Erythroblast (primary cell): ENCODE results near the gene THSD7A.

ENCODE experiments used
- DNase-seq, 2 experiments: peaks; one replicate each; lab custom pipeline; 2025; lab: John Stamatoyannopoulos, UW
- GATA1 ChIP-seq: IDR thresholded peaks from 2 replicates; pipeline ENCODE4 v1.6.1; 2011; ENCODE audit warnings: low read depth, mild to moderate bottlenecking, control low read depth, low read length, moderate library complexity
- POLR2A ChIP-seq: IDR thresholded peaks from 2 replicates; pipeline ENCODE4 v1.6.1; 2011; ENCODE audit warnings: mild to moderate bottlenecking, low read length

The THSD7A gene

GRCh38 chr7:11478426-11478825 lies 353.6 kb downstream of the THSD7A start:
- no peak for DNase-seq
- TF ChIP-seq GATA1 = no peak

DNA sequence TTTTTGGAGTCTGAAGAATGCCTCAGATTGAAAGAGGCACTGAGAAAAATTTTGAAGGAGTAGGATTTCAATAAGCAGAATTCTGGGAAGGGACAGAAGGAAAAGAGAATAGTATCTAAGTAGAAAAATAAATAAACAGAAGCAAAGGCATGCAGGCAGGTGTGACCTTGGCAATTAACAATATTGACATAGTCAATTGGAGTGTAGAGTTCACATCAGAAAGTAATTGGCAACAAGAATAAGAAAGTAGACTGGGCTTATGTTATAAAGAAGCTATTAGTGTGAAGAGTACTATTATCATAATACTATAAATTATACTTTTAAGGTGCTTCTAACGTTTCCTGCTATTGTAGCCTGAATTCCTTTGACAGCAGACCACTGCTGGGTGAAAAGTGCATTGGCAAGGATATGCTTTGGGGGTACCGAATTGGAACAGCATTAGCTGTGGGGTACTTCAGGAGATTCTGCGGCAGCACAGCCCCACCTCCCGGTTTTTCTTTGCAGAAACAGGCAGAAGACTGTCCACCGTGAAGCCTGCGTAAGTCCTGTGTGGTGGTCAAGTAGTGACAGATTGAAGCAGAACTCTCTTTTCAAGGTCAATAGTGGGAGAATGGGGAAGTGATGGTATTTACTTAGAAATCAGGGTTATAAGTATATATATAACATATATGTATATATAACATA lies 357.0 kb downstream of the THSD7A start:
- TF ChIP-seq GATA1 = no peak
- no peak for TF ChIP-seq POLR2A

GRCh38 chr7:11473807-11474424 lies 358.1 kb downstream of the THSD7A start:
- DNase-seq = no peak
- TF ChIP-seq GATA1 (no peak), POLR2A (no peak)

More for the DNA sequence above, 357.0 kb downstream of the THSD7A start:
- DNase-seq = no peak

GRCh38 chr7:11473220-11473619 lies 358.8 kb downstream of the THSD7A start:
- TF ChIP-seq POLR2A = no peak
- TF ChIP-seq GATA1 = no peak
- no peak for DNase-seq

DNA sequence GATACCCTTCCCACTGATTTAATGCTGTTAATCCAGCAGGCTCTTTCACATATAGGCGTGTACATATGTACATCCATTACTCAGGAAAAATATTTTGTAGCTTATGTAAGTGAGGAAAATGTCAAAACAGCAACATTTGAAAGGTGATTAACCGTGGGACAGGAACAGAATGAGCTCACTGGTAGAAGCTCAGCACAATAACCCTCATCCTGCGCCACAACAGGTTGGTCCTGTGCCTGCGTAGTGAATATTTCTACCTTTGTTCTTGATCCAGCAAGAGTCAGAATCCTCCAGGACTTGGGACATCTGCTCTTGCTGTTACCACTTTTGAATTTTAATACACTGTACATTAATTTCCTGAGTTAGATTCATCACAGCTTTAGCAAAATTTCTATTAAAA lies 359.4 kb downstream of the THSD7A start:
- no peak for DNase-seq
- no peak for TF ChIP-seq POLR2A
- no peak for TF ChIP-seq GATA1

DNA sequence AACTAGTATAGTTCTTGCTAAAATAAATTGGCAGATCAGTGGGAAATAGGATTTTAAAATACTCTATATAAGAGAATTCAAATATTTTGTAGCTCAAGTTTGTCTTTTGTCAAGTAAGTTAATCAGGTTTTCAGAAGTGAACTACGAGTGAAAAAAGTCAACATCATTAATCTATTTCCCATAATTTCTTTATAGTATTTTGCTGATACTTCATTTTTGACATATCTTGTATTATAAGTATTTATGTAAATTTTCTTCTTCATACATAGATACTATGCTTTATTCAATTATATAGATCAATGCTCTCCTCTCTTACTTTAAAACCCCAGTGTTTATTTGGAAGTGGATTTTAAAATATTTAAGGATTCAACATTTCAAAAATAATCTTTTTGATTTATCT lies 360.7 kb downstream of the THSD7A start:
- no peak for DNase-seq

GRCh38 chr7:11469028-11469745 lies 362.8 kb downstream of the THSD7A start:
- no peak for DNase-seq
- TF ChIP-seq GATA1 (no peak), POLR2A (no peak)

More for the DNA sequence above, 360.7 kb downstream of the THSD7A start:
- no peak for TF ChIP-seq POLR2A
- TF ChIP-seq GATA1 = no peak

DNA sequence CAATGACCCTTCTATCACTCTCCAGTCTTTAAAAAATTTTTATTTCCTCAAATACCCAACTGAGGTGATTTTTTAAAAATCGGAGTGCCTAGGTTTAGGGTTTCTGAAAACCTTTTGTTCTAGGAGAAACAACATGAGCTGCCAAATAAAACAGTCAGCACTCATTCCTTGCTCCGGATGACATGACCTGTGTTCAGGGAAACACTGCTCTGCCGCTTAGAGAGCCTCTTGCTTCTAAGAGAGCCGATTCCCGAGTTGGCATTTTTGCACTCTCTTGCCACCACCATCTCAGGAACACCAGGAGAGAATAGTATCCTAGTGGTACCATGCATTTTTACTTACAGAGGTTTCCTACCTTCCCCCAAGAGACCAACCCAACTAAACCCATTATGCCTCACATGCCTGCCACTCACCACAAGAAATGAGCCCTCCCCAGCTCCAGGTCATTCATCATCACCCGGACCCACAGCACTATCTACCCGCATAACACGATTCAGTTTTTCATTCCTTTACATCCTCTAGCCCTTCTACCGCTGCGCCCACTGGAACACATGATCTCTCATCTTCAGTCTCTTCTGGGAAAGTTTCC lies 365.4 kb downstream of the THSD7A start:
- DNase-seq = no peak
- TF ChIP-seq GATA1 (no peak), POLR2A (no peak)

DNA sequence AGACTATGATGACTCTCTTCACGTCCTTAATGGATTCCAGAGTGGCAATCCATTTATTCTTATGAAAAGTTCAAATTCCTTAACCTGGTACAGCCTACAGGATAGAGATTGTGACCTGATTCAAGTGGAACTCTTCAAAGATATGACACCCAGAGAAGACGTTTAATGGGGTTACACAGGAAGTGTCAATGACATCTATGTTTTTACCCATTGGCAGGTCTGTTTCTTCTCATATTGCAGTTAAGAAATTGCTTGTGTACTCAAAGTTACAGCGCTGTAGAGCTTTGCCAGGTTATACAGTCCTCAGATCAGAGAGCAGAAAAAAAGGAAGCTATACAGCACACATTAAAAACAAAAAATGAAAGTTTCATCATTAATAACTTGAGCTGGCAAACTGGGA lies 367.4 kb downstream of the THSD7A start:
- TF ChIP-seq GATA1 = no peak
- TF ChIP-seq POLR2A = no peak
- no peak for DNase-seq

DNA sequence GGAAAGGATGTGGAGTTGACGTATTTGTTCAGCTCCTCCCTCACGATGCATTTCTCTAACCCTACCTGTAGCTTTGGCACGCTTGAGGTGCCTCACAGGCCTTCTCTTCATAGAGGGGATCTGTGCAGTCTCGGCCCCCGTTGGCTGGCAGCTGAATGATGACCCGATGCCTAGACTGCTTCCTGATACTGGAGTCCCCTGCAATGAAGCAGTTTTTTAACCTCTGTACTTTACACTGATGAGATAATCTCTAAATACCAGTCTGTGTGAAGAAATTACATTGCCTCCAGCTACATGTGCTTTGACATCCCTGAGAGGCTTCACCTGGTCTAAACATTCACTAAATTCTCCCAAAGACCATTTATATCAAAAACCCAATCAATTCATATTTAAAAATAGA lies 370.1 kb downstream of the THSD7A start:
- TF ChIP-seq GATA1 (no peak), POLR2A (no peak)
- no peak for DNase-seq

- no peak for TF ChIP-seq GATA1
- TF ChIP-seq POLR2A = no peak
- no peak for DNase-seq
Observed at GRCh38 chr7:11458736-11459483, 373.1 kb downstream of the THSD7A start.

DNA sequence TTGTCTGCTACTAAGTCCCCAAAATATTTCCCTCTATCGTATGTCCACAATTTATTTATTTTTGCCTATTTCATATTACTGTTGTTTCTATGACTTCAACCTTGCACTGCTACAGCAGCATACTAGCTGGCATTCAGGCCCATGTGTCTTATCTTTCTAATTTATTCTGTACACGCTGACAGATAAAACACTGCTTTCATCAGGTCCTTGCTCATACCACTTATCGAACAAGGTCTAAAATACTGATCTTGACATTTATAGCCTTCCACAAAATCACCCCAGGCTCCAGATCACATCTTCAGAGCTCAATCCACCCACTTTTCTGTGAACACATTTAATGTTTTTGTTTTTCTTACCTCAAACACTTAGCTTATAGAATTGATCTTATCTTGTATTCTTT lies 374.6 kb downstream of the THSD7A start:
- TF ChIP-seq GATA1 (no peak), POLR2A (no peak)
- DNase-seq = no peak

- no peak for DNase-seq
- TF ChIP-seq GATA1 (no peak), POLR2A (no peak)
Observed at GRCh38 chr7:11456574-11456973, 375.4 kb downstream of the THSD7A start.
